ENCODE data around the gene ARHGEF25.

The ARHGEF25 gene

DNA sequence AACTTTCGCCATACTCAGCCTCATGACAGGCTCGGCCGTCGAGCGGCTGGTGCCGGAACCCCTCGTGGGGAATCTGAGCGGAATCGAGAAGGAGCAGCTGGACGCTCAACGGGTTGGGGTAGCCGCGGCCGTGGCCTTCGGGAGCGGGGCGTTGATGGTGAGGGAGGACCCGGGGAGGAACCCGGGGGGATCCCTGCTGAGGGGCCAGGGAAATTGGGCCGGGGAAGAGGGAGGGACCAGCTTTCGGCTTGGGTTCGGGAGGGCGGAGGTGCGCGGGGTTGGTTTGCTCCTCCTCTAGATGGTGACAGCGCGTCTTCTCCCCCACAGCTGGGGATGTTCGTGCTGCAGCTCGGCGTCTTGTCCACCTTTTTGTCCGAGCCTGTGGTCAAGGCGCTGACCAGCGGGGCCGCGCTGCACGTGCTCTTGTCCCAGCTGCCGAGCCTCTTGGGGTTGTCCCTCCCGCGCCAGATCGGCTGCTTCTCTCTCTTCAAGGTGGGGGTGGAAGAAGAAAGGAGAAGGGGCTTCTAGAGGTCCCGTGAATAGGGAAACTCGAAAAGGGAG, 9.8 kb downstream of the ARHGEF25 start:
- in situ Hi-C loops (cut with HindIII; ENCODE audit: low sequenced_read_pairs): no loop called here

DNA sequence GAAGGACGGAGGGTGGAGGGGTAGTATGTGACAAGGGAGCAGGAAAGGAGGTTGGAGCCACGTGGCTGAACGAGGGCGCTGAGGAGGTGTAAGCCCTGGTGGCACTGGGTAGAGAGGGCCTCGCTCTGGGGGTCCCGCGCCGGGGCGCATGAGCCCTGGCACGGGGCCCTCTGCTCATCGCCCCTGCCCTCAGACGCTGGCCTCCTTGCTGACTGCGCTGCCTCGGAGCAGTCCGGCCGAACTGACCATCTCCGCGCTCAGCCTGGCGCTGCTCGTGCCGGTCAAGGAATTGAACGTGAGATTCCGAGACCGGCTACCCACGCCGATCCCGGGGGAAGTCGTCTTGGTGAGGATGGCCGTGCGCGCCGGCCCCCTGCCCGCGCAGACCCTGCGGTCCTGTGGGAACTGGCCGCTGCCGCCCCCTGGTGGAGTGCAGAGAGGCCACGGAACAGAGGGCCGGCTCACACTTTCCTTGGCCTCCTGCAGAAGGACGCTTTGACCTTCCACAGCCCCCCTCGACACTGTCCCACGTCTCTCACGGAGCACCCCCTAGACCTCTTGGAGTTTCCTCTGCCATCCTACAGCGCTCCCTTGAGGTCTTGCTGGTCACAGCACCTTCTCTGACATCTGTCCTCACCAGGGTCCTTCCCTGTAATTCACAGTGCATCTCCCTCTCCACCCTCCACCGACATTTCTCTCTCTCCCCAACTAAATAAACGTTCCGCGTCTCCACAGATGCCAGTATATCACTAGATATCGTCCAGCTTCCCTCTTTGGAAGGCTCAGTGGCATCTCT, 10.5 kb downstream of the ARHGEF25 start:
- in situ Hi-C loops (cut with HindIII; ENCODE audit: low sequenced_read_pairs): no loop called here

GRCh38 chr12:57622293-57623245, 11.3 kb downstream of the ARHGEF25 start:
- in situ Hi-C loops (cut with HindIII; ENCODE audit: low sequenced_read_pairs): no loop called here

- in situ Hi-C loops (cut with HindIII; ENCODE audit: low sequenced_read_pairs): no loop called here
Observed at GRCh38 chr12:57623385-57623784, 12.2 kb downstream of the ARHGEF25 start.

DNA sequence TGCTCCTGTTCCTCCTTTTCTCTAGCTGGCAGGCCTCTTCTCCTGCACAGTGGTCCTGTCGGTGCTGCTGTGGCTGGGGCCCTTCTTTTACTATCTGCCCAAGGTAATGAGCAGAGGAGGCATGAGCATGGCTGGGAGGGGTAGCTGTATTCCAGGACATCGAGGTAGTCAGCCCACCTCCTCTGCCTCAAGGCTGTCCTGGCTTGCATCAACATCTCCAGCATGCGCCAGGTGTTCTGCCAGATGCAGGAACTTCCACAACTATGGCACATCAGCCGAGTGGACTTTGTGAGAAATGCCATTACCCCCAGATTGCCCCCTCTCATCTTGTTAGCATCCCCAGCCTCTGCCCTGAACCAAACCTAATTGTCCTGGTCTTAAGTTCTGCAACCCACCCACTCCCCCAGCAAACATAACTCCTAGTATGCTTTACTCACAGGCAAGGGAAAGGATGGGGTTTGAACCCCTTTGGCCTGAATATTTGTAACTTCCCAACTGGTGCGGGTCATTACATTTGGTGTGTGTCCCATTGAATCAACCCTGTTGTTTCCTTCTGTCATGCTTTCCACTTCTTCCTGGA, 12.7 kb downstream of the ARHGEF25 start:
- in situ Hi-C loops (cut with HindIII; ENCODE audit: low sequenced_read_pairs): no loop called here

DNA sequence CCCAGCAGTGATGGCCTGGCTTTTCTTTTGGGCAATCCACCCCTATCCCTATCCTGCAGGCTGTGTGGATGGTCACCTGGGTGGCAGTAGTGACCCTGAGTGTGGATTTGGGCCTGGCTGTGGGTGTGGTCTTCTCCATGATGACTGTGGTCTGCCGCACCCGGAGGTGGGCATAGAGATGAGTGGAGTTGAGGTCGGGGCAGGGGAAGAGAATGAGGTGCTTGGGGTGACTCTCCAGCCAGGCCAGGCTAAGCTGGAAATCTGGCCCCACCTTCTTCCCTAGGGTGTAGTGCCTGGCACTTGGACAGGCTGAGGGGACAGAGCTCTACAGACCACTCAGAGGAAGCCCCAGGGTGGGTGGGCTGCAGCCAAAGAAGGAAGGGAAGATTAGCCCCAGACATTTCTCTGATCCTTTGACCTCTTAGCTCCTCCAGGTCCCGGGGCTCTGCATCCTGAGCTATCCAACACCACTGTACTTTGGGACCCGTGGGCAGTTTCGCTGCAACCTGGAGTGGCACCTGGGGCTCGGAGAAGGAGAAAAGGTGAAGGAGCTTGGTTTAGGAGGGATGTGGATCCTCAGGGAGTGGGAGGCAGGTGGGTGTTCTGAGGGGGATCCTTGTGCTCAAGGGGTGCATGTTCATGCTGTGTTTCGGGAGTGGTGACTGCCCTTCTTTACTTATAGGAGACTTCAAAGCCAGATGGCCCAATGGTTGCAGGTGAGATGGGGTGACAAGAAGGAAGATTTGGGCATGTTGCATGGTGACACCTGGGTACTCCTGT, 13.4 kb downstream of the ARHGEF25 start:
- in situ Hi-C loops (cut with HindIII; ENCODE audit: low sequenced_read_pairs): no loop called here

DNA sequence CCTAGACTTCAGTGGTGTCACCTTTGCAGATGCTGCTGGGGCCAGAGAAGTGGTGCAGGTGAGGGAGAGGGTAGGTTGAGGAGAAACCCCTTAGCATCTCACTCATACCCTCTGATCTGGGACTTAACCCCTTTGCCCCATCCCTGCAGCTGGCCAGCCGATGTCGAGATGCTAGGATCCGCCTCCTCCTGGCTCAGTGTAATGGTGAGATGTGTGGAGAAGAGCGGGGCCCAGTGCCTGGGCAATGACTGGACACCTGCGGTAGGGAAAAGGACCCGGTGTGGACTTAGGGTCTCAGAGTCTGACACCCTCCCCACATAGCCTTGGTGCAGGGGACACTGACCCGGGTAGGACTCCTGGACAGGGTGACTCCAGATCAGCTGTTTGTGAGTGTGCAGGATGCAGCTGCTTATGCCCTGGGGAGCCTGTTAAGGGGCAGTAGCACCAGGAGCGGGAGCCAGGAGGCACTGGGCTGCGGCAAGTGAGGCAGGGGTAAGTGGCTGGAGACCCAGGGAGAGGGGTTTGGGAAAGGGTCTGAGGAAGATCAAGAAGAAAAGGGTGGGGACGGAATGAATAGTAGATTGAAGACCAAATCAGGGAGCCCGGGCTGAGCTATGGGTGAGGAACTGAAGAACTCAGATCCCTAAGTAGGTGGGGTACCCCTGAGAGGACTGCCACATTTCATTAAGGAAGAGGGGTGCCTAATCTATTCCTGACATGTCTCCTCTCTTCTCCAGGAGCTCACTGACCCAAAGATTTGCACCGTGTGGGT, 14.2 kb downstream of the ARHGEF25 start:
- in situ Hi-C loops (cut with HindIII; ENCODE audit: low sequenced_read_pairs): no loop called here

GRCh38 chr12:57626111-57626920, 15.1 kb downstream of the ARHGEF25 start:
- in situ Hi-C loops (cut with HindIII; ENCODE audit: low sequenced_read_pairs): no loop called here

DNA sequence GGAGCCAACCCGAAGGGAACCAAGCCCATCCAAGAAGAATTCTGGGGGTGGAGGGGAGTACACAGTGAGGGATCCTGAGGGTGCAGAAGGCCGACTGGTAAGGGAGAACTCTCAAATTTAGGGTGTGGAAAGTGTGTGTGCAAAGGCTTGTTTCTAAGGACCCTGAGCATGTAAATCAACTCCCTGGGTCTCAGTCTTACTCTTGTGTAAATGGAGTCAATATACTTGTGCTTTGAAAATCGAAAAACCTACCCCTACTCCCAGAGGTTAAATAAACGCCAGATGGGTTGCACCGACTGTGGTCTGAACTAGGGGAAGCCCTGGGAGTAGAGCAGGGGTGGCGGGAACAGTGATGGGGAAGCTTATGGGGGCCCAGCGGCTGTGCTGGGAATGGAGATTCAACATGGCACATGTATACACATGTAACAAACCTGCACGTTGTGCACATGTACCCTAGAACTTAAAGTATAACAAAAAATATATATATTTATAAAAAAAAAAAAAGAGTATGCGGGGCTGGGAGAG, 15.7 kb downstream of the ARHGEF25 start:
- in situ Hi-C loops (cut with HindIII; ENCODE audit: low sequenced_read_pairs): no loop called here

- in situ Hi-C loops (cut with HindIII; ENCODE audit: low sequenced_read_pairs): no loop called here
Observed at GRCh38 chr12:57627501-57628279, 16.5 kb downstream of the ARHGEF25 start.

DNA sequence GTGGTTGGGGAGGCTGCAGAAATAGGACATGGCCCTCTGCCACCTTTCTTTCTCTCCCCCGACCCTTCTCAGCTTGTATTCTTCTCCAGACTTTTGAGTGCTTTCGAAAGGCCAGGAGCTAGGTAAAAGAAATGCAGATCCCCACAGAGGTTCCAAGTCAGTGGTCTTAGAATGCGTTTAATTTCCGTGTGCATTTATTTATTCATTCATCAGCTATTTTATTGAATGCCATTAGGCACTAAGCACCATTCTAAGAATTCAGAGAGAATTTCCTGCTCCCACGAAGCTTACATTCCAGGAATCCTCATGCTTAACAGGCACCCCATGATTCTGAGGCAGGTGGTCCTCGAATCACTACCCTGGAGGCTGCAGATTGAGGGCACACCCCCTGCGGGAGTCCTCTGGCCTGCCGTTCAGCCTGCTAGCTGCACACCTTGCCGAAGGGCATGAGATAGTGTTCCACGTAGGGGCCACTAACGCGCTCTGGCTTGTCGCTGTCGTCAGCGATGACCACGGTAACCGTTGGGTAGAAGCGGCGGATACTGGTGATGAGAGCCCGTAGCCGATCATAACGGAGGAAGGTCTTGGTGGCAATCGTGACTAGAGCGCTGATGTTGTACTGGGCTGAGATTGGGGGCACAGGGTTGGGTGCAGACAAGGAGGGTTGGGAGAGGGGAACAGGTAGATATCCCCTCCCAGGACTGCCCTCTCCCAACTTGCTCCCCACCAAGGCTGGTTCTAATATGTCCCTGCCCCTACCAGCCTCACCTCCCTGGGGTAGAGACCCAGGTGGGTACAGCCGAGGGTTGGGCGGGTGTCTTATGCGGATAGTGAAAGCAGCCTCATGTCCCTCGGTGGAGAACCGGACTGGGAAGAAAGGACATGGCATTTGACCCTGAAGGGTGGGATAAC, 17.3 kb downstream of the ARHGEF25 start:
- in situ Hi-C loops (cut with HindIII; ENCODE audit: low sequenced_read_pairs): no loop called here

DNA sequence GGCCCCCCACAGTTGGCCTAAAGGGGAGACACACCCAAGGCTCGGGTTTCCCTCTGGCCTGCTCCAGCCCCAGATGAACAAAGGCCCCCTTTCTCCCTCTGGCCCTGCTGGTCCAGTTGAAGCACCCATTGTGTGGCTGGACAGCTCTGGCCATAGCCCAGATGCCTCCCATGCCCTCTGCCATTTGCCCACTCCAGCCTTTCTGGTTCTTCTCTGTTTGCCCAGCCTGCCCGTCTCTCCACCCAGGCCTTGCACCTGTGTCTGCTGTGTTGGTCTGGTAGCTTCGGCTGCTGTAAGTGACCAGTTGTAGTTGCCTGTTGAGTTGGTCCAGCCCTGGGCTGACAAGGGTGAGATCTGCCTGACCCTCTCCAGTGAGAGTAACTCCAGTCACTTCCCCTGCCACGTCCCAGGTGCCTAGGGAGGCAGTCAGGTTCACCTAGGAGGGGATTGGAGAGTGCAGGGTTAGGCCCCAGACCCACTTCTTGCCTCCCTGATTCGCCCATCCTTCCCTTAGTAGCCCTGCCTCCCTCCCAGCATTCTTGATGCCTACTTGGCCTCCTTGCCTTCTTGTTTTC, 18.7 kb downstream of the ARHGEF25 start:
- in situ Hi-C loops (cut with HindIII; ENCODE audit: low sequenced_read_pairs): no loop called here

DNA sequence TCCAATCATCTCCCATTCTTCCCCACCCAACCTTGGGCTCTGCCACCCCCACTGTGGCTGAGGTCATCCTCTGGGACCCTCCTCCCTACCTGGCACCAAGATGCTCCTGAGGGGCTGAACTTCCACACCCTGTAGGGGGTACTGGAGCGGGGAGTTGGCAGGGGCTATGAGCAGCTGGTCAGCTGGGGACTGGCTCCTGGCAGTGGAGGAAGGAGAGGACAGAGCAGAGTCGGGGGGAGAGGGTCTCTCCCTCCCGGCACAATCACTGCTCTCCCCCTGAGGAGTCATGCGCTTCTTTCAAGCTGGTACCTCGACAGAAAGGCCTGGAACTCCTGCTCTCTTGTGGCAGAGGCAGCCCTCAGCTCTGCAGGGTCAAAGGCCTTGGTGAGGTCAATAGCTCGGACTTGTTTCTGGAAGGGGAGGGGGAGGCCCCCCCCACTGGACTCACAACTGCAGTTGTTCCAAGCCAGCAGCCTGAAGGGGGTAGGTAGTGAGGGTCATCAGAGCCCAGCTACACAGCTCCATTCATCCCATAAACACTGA, 19.7 kb downstream of the ARHGEF25 start:
- in situ Hi-C loops (cut with HindIII; ENCODE audit: low sequenced_read_pairs): no loop called here

DNA sequence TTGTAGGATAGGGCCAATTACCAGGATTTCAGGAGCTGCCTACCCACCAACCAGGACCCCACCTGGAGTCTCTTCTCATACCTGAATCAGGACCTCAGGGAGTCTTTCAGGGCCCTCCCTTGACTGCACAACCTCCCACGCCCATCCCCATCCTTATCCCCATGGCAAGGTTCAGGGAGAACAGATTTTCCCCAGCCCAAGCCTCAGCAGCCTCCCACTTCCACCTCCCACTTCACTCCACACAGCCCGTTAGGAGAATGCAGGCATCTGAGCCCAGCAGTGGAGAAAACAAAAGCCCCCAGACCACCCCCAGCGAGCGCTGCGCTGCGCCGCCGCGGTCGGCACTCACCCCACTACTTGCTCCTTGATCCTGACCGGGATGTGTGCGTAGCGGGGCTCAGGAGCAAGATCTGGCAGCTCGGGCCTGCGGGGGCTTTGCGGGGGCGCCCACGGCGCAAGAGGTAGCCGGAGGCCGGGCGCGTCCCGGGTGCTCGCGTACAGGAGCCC, 20.4 kb downstream of the ARHGEF25 start:
- in situ Hi-C loops (cut with HindIII; ENCODE audit: low sequenced_read_pairs): no loop called here

DNA sequence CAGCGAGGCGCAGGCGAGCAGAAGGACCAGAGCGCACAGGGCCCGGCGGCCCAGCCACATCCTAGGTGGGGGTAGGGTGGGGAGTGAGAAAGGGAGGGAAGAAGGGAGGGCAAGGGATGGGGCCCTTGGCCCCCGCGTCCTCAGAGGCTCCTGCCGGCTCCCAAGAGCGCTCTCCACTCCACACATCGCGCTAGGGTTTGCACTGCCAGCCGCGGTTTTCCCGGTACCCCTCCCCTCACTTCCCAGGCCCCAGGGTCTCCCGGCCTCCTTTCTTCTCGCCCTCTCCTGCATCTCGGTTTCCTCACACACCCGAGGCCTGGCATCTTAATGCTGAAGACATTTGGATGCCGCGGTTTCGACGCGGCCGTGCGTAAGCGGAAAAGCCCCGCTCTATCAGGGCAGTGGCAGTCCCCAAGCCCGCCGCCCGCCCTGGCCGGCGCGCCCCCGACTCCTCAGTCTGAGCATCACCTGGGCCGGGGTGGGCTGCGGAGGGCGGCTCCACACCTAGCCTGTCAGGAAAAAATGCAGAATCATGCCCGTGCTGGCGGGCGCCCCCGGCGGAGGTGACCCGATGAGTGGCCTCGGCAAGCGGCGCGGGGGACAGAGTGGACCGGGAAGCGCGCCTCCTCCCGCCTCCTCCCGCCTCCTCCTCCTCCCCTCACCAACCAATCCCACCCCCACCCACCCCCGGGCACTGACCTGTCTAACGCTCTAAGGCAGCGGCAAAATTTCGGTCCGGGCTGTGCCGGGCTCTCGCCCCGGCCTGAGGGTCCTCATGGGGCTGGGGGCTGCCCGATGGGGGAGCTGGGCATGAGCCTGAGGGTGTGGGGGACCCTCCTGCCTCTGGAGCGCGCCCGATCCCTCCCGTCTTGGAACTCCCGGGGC, 21.1 kb downstream of the ARHGEF25 start:
- in situ Hi-C loops (cut with HindIII; ENCODE audit: low sequenced_read_pairs): no loop called here
